HG03442 (cell line): Measurements from ENCODE around the gene WDR38.

Experiments used
- ATAC-seq: cut with Tn5 transposase; IDR thresholded peaks from one replicate; pipeline ENCODE4 v1.9.1; 2021; ENCODE audit warnings: mild to moderate bottlenecking, moderate library complexity; ENCODE audit not compliant: unreplicated experiment

The WDR38 gene

GRCh38 chr9:124852829-124853531, at the start of gene WDR38:
Gene WDR38 (plus strand): TSS chr9:124853460. CDS start chr9:124853532, 72 bp downstream.
- ATAC-seq = peak; percentile 69

GRCh38 chr9:124803911-124804310, 49.3 kb upstream of the WDR38 start:
- no peak for ATAC-seq

- ATAC-seq = no peak
Observed at GRCh38 chr9:124805186-124805585, 48.1 kb upstream of the WDR38 start.

- no peak for ATAC-seq
Observed at GRCh38 chr9:124808246-124808956, 44.9 kb upstream of the WDR38 start.

- ATAC-seq = no peak
Observed at GRCh38 chr9:124809211-124809610, 44.0 kb upstream of the WDR38 start.

GRCh38 chr9:124809741-124810500, 43.3 kb upstream of the WDR38 start:
- no peak for ATAC-seq

- ATAC-seq = no peak
Observed at GRCh38 chr9:124810663-124811355, 42.5 kb upstream of the WDR38 start.

- no peak for ATAC-seq
Observed at GRCh38 chr9:124812441-124812876, 40.8 kb upstream of the WDR38 start.

GRCh38 chr9:124813041-124813440, 40.2 kb upstream of the WDR38 start:
- ATAC-seq = no peak

- no peak for ATAC-seq
Observed at GRCh38 chr9:124813501-124814163, 39.6 kb upstream of the WDR38 start.

GRCh38 chr9:124814164-124814535, 39.1 kb upstream of the WDR38 start:
- ATAC-seq = no peak

- no peak for ATAC-seq
Observed at GRCh38 chr9:124815601-124816000, 37.7 kb upstream of the WDR38 start.

- peak; percentile 52 for ATAC-seq
Observed at GRCh38 chr9:124818431-124819281, 34.6 kb upstream of the WDR38 start.

- no peak for ATAC-seq
Observed at GRCh38 chr9:124820698-124821623, 32.3 kb upstream of the WDR38 start.

GRCh38 chr9:124828489-124829333, 24.5 kb upstream of the WDR38 start:
- ATAC-seq = no peak

- ATAC-seq = no peak
Observed at GRCh38 chr9:124829334-124829669, 24.0 kb upstream of the WDR38 start.

GRCh38 chr9:124830593-124830992, 22.7 kb upstream of the WDR38 start:
- ATAC-seq = no peak
